Gastrocnemius medialis (tissue), 4 donors: ENCODE data around the gene CDKAL1.

Experiments
- POLR2A ChIP-seq, 2 donors: fragments of 450-650 bp; IDR thresholded peaks; one replicate each; pipeline ENCODE4 v1.6.1; 2017; ENCODE audit warnings: antibody characterized with exemption in 2 of 2, mild to moderate bottlenecking in 2 of 2, moderate library complexity in 2 of 2
- TF ChIP-seq, protein P1 (sequence below), 5 experiments: fragments of 450-650 bp in 3 of 5; fragments of 200-600 bp in 2 of 5; sonication (generic) in 2 of 5; IDR thresholded peaks in 4 of 5; conservative IDR thresholded peaks in 1 of 5; 1 replicate in 4 of 5; 2 replicates in 1 of 5; pipeline ENCODE4 v1.5.1; 2016 to 2019; ENCODE audit warnings: antibody characterized with exemption in 5 of 5, mild to moderate bottlenecking in 3 of 5, moderate library complexity in 3 of 5

DNA sequence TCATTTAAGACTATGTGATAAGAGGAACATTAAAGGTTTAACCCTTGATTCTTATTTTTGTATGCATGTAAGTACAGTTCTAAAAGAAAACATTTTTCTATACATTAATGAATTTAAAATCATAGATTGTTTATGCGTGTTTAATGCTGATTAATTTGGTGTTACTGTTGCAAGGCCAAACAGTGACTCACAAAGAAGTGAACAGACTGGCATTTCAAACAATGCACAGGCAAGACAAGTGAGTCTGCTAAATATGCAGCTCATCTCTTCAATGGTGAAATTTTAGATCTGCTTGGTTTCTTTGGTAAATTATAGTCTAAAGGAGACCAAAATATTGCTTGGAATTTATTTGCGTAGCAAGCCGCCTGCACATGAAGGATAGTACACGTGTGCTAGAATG lies 641.9 kb downstream of the CDKAL1 start:
- TF ChIP-seq, protein P1, sequence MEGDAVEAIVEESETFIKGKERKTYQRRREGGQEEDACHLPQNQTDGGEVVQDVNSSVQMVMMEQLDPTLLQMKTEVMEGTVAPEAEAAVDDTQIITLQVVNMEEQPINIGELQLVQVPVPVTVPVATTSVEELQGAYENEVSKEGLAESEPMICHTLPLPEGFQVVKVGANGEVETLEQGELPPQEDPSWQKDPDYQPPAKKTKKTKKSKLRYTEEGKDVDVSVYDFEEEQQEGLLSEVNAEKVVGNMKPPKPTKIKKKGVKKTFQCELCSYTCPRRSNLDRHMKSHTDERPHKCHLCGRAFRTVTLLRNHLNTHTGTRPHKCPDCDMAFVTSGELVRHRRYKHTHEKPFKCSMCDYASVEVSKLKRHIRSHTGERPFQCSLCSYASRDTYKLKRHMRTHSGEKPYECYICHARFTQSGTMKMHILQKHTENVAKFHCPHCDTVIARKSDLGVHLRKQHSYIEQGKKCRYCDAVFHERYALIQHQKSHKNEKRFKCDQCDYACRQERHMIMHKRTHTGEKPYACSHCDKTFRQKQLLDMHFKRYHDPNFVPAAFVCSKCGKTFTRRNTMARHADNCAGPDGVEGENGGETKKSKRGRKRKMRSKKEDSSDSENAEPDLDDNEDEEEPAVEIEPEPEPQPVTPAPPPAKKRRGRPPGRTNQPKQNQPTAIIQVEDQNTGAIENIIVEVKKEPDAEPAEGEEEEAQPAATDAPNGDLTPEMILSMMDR (IDR thresholded peaks at IDR 0.05 in 4 of 5, conservative IDR thresholded peaks at IDR 0.05 in 1 of 5), result no peak
- no peak for TF ChIP-seq POLR2A (IDR thresholded peaks at IDR 0.05)
